ENCODE results near the gene IL12RB2.

The IL12RB2 gene, protein sequence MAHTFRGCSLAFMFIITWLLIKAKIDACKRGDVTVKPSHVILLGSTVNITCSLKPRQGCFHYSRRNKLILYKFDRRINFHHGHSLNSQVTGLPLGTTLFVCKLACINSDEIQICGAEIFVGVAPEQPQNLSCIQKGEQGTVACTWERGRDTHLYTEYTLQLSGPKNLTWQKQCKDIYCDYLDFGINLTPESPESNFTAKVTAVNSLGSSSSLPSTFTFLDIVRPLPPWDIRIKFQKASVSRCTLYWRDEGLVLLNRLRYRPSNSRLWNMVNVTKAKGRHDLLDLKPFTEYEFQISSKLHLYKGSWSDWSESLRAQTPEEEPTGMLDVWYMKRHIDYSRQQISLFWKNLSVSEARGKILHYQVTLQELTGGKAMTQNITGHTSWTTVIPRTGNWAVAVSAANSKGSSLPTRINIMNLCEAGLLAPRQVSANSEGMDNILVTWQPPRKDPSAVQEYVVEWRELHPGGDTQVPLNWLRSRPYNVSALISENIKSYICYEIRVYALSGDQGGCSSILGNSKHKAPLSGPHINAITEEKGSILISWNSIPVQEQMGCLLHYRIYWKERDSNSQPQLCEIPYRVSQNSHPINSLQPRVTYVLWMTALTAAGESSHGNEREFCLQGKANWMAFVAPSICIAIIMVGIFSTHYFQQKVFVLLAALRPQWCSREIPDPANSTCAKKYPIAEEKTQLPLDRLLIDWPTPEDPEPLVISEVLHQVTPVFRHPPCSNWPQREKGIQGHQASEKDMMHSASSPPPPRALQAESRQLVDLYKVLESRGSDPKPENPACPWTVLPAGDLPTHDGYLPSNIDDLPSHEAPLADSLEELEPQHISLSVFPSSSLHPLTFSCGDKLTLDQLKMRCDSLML

DNA sequence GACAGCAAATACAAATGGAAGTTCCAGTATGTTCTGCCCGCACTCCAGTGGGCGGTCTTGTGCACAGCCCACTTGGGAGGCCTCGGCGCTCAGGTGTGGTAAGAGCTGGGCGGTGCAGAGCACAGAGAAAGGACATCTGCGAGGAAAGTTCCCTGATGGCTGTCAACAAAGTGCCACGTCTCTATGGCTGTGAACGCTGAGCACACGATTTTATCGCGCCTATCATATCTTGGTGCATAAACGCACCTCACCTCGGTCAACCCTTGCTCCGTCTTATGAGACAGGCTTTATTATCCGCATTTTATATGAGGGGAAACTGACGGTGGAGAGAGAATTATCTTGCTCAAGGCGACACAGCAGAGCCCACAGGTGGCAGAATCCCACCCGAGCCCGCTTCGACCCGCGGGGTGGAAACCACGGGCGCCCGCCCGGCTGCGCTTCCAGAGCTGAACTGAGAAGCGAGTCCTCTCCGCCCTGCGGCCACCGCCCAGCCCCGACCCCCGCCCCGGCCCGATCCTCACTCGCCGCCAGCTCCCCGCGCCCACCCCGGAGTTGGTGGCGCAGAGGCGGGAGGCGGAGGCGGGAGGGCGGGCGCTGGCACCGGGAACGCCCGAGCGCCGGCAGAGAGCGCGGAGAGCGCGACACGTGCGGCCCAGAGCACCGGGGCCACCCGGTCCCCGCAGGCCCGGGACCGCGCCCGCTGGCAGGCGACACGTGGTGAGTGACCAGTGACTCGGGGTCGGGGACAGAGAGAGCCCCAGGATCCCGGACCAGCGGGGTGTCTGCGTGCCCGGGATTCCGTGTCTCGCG, at the start of gene IL12RB2:
TSS of gene IL12RB2 (plus strand) at position 623 of the 810 bp plus-strand sequence. CDS start 12,496 bp downstream, outside the sequence.
- H3K4me3 Mint-ChIP-seq: peak within 1 kb of the TSS; percentile 91

DNA sequence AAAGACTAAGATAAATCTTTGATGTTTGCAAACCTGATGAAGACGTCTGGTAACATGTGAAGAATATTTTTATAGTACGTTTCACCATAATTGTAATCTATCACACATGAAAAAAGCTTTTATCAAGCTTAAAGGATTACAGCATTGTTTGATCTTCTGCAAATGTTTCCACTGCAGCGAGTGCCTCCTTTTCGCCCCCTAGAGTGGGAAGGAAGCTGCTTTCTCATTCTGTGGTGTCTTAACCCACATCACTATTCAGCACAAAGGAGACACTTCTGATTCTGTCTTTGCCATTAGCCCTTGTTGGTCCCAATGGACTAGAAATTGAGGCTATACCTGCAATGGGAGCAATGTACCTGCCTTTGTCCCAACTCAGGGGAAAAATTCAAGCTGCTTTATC, 46.0 kb upstream of the IL12RB2 start:
- Mint-ChIP-seq H3K4me3 (no peak overlapping the region), H3K9me3 (ENCODE audit: low read depth) (no peaks in the 10 kb centered on the region), H3K4me1 (ENCODE audit: low read depth) (peaks cover 27% of the 10 kb centered on the region), H3K27ac (peak overlapping the region; percentile 70), H3K27me3 (no peaks in the 10 kb centered on the region), H3K36me3 (no peaks in the 10 kb centered on the region)

More for the DNA sequence above, at the start of gene IL12RB2:
- Mint-ChIP-seq H3K4me1 (ENCODE audit: low read depth) (peaks cover 27% of the 10 kb centered on the region), H3K27ac (peak within 1 kb of the TSS; percentile 95), H3K27me3 (peaks cover 6% of the 10 kb centered on the region), H3K9me3 (ENCODE audit: low read depth) (no peaks in the 10 kb centered on the region), H3K36me3 (no peaks in the 10 kb centered on the region)

DNA sequence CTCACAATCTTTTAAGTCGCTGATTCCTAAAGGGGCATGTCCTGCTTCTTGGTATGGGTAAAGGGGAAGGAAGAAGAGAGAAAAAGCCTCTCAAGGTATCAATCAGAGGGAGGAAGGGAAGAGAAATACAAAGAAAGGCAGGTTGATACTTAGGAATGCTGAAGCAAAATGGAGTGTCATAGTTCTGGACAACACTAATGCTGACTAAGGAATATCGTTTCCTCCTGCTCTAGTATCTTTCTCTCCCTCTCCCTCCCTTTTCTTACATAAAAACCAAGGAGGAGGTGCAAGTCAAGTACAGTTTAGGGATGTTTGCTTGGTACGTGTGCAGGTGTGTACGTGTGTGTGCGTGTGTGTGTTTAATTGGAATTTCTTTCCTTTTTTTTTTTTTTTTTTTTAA, 44.9 kb upstream of the IL12RB2 start:
- Mint-ChIP-seq H3K27me3 (no peaks in the 10 kb centered on the region), H3K36me3 (no peaks in the 10 kb centered on the region), H3K27ac (peak overlapping the region; percentile 41)

GRCh38 chr1:67264152-67264551, 43.5 kb upstream of the IL12RB2 start:
- Mint-ChIP-seq H3K4me3 (no peak overlapping the region), H3K36me3 (no peaks in the 10 kb centered on the region), H3K27ac (no peak overlapping the region), H3K27me3 (no peaks in the 10 kb centered on the region), H3K4me1 (ENCODE audit: low read depth) (peaks cover 27% of the 10 kb centered on the region), H3K9me3 (ENCODE audit: low read depth) (no peaks in the 10 kb centered on the region)

More for the DNA sequence above, 44.9 kb upstream of the IL12RB2 start:
- peaks cover 27% of the 10 kb centered on the region for H3K4me1 Mint-ChIP-seq (ENCODE audit: low read depth)
- no peak overlapping the region for H3K4me3 Mint-ChIP-seq
- no peaks in the 10 kb centered on the region for H3K9me3 Mint-ChIP-seq (ENCODE audit: low read depth)

DNA sequence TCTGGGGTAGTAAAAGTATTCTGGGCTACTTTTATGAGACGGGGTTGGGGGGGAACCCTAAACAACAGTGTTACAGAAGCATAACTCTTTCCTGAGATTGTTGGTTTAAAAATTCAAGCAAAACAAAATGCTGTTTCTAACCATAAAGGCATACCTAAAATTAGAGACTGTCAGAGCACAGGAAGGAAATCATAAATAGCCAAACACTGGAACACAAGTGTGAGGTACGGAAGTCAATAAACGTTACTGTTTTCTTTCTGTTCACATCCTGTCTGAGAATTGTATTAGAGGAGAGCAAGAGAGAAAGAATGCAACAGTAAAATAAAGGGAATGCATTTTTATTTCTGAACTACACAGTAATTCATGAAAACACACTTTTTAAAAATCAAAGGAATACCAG, 42.8 kb upstream of the IL12RB2 start:
- Mint-ChIP-seq H3K27ac (peak overlapping the region; percentile 42), H3K36me3 (no peaks in the 10 kb centered on the region), H3K4me3 (peak overlapping the region; percentile 34), H3K9me3 (ENCODE audit: low read depth) (no peaks in the 10 kb centered on the region), H3K4me1 (ENCODE audit: low read depth) (peaks cover 27% of the 10 kb centered on the region), H3K27me3 (no peaks in the 10 kb centered on the region)

DNA sequence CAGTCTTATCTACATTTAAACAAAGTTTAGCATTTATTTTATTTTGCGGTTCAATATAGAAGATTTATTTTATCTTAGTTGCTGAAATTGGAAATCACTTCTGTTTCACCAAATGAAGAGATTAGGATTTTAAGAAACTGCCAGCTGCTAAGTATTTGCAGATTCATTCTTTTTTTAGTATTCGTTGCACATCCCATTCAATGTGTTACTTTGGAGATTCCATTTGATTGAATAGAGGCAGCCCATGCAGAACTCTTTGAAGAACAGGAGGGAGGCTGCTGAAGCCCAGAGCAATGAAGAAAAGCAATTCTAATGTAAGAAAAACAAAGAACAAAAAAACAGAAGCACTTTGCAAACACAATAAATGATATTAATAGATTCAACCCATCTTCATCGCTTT, 38.6 kb upstream of the IL12RB2 start:
- Mint-ChIP-seq H3K27ac (no peak overlapping the region), H3K36me3 (peaks cover 4% of the 10 kb centered on the region), H3K9me3 (ENCODE audit: low read depth) (peaks cover 4% of the 10 kb centered on the region), H3K27me3 (peaks cover 2% of the 10 kb centered on the region), H3K4me1 (ENCODE audit: low read depth) (peaks cover 20% of the 10 kb centered on the region), H3K4me3 (no peak overlapping the region)

DNA sequence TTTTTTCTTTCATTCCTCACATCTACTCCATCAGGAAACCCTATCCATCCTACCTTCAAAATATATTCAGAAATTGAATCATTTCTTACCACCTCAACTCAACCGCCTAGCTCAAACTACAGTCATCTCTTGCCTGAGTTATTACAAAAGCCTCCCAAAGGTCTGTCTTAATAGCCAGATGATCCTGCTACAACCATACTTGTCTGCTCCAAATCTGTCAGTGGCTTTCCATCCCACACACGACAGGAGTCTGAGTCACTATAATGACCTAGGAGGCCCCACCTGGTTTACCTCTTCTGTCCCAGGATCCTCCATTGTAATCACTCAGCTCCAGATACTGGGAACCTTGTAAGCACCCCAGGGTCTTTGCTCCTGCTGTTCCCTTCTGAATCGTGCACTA, 37.1 kb upstream of the IL12RB2 start:
- Mint-ChIP-seq H3K36me3 (peaks cover 7% of the 10 kb centered on the region), H3K9me3 (ENCODE audit: low read depth) (peaks cover 4% of the 10 kb centered on the region), H3K27ac (peak overlapping the region; percentile 61), H3K4me1 (ENCODE audit: low read depth) (peaks cover 24% of the 10 kb centered on the region), H3K4me3 (no peak overlapping the region), H3K27me3 (peaks cover 2% of the 10 kb centered on the region)

DNA sequence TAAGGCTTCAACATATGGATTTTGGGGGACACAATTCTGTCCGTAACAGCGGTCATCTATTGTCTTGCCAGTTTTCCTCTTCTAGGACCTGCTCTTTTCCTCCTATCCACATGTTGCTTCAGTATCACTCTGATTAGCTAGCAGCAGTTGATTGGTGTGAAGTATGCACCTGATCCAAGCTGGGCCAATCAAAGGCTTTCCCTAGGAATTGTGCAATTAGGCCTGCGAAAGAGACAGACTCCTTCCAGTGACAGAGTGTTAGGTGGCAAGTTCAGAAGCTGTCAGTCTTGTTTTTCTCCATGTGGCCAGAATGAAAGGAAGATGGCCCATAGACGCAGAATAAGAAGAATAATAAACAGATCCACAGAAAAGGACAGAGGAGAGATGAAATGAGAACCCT, 34.1 kb upstream of the IL12RB2 start:
- Mint-ChIP-seq H3K4me1 (ENCODE audit: low read depth) (peaks cover 32% of the 10 kb centered on the region), H3K27ac (peak overlapping the region; percentile 91), H3K9me3 (ENCODE audit: low read depth) (peaks cover 4% of the 10 kb centered on the region), H3K27me3 (peaks cover 2% of the 10 kb centered on the region), H3K36me3 (peaks cover 9% of the 10 kb centered on the region), H3K4me3 (peak overlapping the region; percentile 14)

DNA sequence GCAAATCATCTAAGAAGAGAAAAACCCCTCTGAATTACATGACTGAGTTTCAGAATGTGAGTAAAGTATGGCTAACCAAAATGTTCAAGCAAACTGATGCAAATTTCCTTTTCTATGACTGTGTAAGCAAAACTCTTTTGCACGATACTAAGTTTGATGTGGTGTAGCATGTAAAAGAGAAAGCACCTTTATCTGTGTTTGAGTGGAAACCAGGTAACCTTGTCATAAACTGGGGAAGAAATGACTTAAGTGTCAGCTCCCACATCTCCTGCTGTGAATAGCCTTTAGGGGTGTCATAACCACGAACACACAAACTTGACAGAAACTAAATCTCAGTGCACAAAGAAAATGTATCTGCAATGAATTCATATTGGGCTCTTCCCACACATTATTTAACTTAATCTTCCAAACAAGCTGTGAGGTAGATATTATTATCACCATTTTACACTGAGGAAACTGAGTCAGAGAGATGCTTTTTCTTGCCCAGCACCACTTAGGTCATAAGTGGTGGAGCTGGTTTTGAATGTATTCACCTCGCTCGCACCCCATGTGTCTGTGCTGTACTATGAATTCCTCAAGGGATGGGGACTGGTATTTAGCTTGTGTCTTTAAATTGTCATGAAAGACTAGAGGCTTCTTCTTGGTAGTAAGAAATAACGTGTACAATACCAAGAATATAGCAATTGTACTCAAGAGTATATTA, 32.9 kb upstream of the IL12RB2 start:
- Mint-ChIP-seq H3K9me3 (ENCODE audit: low read depth) (peaks cover 4% of the 10 kb centered on the region), H3K27me3 (peaks cover 2% of the 10 kb centered on the region), H3K36me3 (peaks cover 9% of the 10 kb centered on the region), H3K27ac (peak overlapping the region; percentile 91), H3K4me3 (peak overlapping the region; percentile 18), H3K4me1 (ENCODE audit: low read depth) (peaks cover 32% of the 10 kb centered on the region)

- Mint-ChIP-seq H3K36me3 (peaks cover 2% of the 10 kb centered on the region), H3K4me3 (no peak overlapping the region), H3K27ac (peak overlapping the region; percentile 19), H3K4me1 (ENCODE audit: low read depth) (peaks cover 17% of the 10 kb centered on the region), H3K27me3 (no peaks in the 10 kb centered on the region), H3K9me3 (ENCODE audit: low read depth) (no peaks in the 10 kb centered on the region)
These were observed 27.0 kb upstream of the IL12RB2 start for GRCh38 chr1:67280696-67281095.

DNA sequence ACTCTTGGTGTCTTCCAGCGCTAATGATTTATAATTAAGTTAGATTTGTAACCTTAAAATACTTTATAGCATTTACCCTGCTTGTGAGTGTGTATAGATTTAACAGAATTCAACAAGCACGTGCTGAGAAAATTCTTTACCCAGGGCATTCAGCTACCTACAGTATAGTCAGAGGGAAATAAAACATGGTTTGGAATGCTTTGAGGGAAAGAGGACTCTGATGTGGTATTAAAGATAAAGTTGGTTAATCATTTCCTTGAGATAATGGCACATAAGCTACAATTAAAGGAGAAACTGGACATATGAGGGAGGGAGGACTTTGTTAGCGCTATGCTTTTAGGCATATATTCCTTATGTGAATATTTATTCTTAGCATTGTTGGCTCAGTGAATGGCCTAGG, 26.4 kb upstream of the IL12RB2 start:
- Mint-ChIP-seq H3K9me3 (ENCODE audit: low read depth) (no peaks in the 10 kb centered on the region), H3K4me1 (ENCODE audit: low read depth) (peaks cover 17% of the 10 kb centered on the region), H3K27ac (peak overlapping the region; percentile 19), H3K36me3 (no peaks in the 10 kb centered on the region), H3K4me3 (no peak overlapping the region), H3K27me3 (no peaks in the 10 kb centered on the region)

DNA sequence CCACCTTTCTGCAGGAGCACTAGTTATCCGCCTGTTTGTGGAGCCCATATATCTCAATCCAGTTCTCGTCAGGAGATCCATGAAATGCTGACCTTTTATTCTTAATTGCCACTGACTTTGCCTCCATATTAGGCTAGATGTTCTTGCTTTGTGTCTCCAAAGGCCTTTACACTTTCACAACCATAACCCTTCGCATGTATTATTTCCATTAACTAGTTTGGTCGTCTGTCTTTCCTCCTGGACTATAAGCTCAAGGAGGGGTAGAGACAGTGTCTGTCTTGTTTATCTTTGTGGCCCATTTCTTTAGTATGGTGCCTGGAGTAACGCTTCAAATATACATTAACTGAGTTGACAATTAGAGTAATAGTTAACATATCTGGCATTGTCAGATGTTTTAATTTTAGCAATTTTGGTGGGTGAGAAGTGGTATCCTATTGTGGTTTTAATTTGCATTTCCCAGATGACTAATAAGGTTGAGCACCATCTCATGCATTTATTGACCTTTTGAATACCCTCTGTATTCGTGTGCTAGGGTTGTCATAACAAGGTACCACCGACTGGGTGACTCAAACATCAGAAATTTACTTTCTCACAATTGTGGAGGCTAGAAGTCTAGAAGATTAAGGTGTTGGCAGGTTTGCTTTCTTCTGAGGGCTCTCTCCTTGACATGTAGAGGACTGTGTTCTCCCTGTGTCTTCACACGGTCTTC, 21.7 kb upstream of the IL12RB2 start:
- H3K27ac Mint-ChIP-seq: peak overlapping the region; percentile 87
- H3K9me3 Mint-ChIP-seq (ENCODE audit: low read depth): no peaks in the 10 kb centered on the region
- no peaks in the 10 kb centered on the region for H3K36me3 Mint-ChIP-seq
- peak overlapping the region; percentile 36 for H3K4me3 Mint-ChIP-seq
- peaks cover 22% of the 10 kb centered on the region for H3K4me1 Mint-ChIP-seq (ENCODE audit: low read depth)
- no peaks in the 10 kb centered on the region for H3K27me3 Mint-ChIP-seq

GRCh38 chr1:67290236-67290635, 17.4 kb upstream of the IL12RB2 start:
- H3K27me3 Mint-ChIP-seq: peaks cover 5% of the 10 kb centered on the region
- no peak overlapping the region for H3K27ac Mint-ChIP-seq
- H3K4me1 Mint-ChIP-seq (ENCODE audit: low read depth): peaks cover 16% of the 10 kb centered on the region

More at GRCh38 chr1:67290236-67290635, 17.4 kb upstream of the IL12RB2 start:
- peaks cover 3% of the 10 kb centered on the region for H3K36me3 Mint-ChIP-seq
- H3K4me3 Mint-ChIP-seq: no peak overlapping the region
- no peaks in the 10 kb centered on the region for H3K9me3 Mint-ChIP-seq (ENCODE audit: low read depth)

Data from activated naive CD8-positive, alpha-beta T cell (primary cell).